RWPE1 (cell line): ENCODE results near the gene SV2B.
A peak's percentile ranks its signal among the peaks of the same experiment; 100 is the strongest.

Experiments used
- CTCF ChIA-PET: fragments of 350-600 bp; sonication (Branson Sonifier 250); formaldehyde crosslinking; extraction: SDS; loops from one replicate; lab custom pipeline; 2021; lab: Yijun Ruan, JAX
- POLR2A ChIA-PET: fragments of 400-600 bp; formaldehyde crosslinking; extraction: SDS; loops from one replicate; lab custom pipeline; 2020; ENCODE audit warnings: antibody characterized with exemption; ENCODE audit not compliant: low non-redundant PET; lab: Yijun Ruan, JAX
- DNase-seq: peaks from one replicate; pipeline ENCODE4 v3.0.0; 2012; ENCODE audit warnings: low spot score
- H3K27ac ChIP-seq: fragments of 450-650 bp; 2 replicates; pipeline ENCODE4 v1.5.1; 2017
- CTCF ChIP-seq: fragments of 450-650 bp; conservative IDR thresholded peaks from 2 replicates; pipeline ENCODE4 v1.5.1; 2017; ENCODE audit warnings: low read depth, mild to moderate bottlenecking

The SV2B gene

GRCh38 chr15:91099616-91099994, 452 bp upstream of the SV2B start:
- H3K27ac ChIP-seq, result no peak overlapping the region
- ChIA-PET POLR2A (no interaction called here), CTCF (interaction anchor here (0.6 to 1.6 kb wide), 2 partner anchors 10 to 37 kb away, joined by 3 to 8 read pairs; no protein-coding TSS in a partner anchor)
- no peak; the same call in 1 of the 2 replicates for TF ChIP-seq CTCF
- DNase-seq, result peak; percentile 28

- TF ChIP-seq CTCF, result no peak
- no peak for DNase-seq
- ChIA-PET CTCF (interaction anchor here (1.0 to 1.6 kb wide), 2 partner anchors 9 to 40 kb away, joined by 5 to 8 read pairs; no protein-coding TSS in a partner anchor), POLR2A (no interaction called here)
- no peak overlapping the region for H3K27ac ChIP-seq
These were observed 954 bp downstream of the SV2B start for GRCh38 chr15:91100814-91101607.

- no peak for DNase-seq
- no peak overlapping the region for H3K27ac ChIP-seq
- ChIA-PET POLR2A (no interaction called here), CTCF (no interaction called here)
- no peak for TF ChIP-seq CTCF
These were observed 1.5 kb downstream of the SV2B start for GRCh38 chr15:91101608-91101920.

- no peak for TF ChIP-seq CTCF
- ChIA-PET CTCF (interaction anchor here (0.6 kb wide), 1 partner anchor 122 kb away, joined by 3 read pairs; no protein-coding TSS in a partner anchor), POLR2A (interaction anchor here (0.6 kb wide), 1 partner anchor 142 kb away, joined by 3 read pairs; no protein-coding TSS in a partner anchor)
- H3K27ac ChIP-seq, result no peak overlapping the region
- DNase-seq, result no peak
These were observed 2.7 kb downstream of the SV2B start for GRCh38 chr15:91102546-91103330.

GRCh38 chr15:91104111-91104510, 4.1 kb downstream of the SV2B start:
- ChIA-PET CTCF (interaction anchor here (0.7 kb wide), 1 partner anchor 76 kb away, joined by 3 read pairs; no protein-coding TSS in a partner anchor), POLR2A (no interaction called here)
- TF ChIP-seq CTCF, result no peak
- no peak overlapping the region for H3K27ac ChIP-seq
- no peak for DNase-seq

GRCh38 chr15:91108421-91108820, 8.4 kb downstream of the SV2B start:
- DNase-seq, result no peak
- H3K27ac ChIP-seq, result no peak overlapping the region
- ChIA-PET POLR2A (no interaction called here), CTCF (no interaction called here)
- no peak for TF ChIP-seq CTCF
